HS-5 (cell line): ENCODE results near the gene KIAA1549.

Experiments
- DNase-seq: peaks from one replicate; pipeline ENCODE4 v3.0.0-alpha.2; 2012; ENCODE audit warnings: low read depth

KIAA1549 gene

DNA sequence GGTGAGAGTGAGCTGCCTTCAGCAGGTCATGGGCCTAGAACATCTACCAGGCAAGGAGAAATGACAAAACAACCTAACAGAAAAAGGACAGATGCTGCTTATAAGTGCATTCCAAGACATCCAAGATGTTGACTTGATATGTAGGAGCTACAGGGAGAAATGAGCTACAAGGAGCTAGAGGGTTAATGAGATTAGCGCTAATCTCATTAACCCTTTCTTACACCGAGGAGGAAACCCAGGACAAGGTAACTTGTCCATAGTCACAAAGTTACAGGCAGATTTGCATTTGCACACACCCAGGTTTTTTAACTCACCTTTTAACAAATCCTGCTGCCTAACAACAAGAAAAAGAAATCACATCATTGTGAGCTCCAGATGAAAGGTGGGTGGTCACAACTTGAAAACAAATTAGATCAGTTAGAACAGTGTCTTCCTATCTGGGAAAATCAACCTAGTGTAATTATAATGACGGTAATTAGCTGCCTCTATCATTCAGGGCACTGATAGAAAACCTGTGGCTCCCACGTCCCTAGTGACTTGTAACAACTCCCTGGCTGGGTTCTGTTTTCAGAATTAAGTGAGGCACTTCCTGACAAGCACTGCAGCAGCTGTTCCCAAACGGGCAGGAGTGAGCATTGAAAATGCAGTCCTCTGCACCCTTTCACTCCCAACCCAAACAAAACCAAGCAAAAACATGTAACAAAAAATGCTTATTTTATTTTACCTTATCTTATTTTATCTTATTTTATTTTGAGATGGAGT is 5.7 kb downstream of the KIAA1549 start:
- DNase-seq = no peak

- no peak for DNase-seq
These were observed 6.4 kb downstream of the KIAA1549 start for GRCh38 chr7:138974675-138975292.

DNA sequence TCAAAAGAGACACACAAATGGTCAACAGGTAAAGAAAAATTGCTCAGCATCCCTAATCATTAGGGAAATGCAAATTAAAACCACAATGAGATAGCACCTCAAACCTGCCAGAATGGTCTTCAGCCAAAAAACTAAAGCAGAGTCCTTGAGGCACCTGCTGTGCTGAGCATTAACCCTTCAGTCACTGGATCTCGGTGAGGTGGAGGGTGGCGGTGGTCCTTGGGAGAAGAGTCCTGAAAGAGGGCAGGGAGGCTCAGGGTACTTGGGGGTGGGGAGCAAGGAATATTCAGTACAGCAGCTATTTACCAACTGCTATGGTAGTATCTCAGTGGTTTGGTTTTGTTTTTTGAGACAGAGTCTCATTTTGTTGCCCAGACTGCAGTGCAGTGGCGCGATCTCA is 7.1 kb downstream of the KIAA1549 start:
- DNase-seq = no peak

- DNase-seq = no peak
These were observed 10.2 kb downstream of the KIAA1549 start for GRCh38 chr7:138970952-138971351.

DNA sequence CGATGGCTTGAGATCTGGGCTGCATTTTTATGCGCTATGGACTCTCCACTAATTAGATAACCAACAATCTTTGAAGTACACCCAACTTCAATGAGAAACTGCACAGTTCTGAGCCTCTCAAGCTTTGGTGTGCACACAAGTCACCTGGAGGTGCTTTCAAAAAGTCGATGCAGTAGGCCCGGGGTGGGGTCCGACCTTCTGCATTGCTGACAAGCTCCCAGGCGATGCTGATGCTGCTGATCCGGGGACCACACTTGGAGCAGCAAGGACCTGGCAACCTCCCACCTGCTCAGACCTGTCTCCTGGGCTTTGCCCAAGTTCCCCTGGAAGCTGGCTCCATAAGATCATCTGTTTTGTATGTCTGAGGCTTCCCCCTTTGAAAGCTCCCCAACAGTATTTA is 10.7 kb downstream of the KIAA1549 start:
- DNase-seq = no peak

DNA sequence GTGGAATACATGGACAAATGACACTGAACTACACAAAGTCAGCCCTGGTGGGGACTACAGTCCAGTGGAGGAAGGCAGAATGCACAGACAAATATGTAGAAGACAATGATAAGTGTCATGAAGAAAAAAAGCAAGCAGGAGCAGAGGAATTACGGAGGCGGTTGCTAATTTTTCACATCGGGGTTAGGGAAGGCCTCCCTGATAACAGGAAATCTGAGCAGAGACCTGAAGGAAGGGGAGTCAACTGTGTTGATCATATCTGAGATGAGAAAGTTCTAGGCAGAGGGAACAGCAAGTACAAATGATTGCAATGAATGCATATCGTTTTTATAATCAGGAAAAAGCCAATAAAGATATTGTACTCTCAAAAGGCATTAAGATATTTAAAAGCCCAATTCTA is 14.0 kb downstream of the KIAA1549 start:
- DNase-seq = no peak

GRCh38 chr7:138964624-138965436 is 16.4 kb downstream of the KIAA1549 start:
- no peak for DNase-seq

DNA sequence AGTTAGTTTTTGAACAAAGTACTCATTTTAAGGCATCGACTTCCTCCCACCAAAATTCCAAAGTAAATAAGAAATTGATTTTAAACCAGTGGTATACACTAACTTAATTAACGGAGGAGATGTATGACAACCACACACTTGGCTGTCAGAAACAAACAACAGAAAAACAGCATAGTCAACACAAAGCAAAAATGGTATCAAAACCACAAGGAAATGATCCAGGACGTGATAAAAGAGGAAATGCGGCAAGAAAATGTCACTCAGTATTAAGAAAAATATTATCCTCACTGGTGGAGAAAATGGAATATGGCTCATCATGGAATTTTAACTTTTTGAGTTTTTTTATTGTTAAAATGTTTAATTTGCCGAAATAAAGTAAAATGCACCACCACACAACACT is 17.5 kb downstream of the KIAA1549 start:
- DNase-seq = no peak

DNA sequence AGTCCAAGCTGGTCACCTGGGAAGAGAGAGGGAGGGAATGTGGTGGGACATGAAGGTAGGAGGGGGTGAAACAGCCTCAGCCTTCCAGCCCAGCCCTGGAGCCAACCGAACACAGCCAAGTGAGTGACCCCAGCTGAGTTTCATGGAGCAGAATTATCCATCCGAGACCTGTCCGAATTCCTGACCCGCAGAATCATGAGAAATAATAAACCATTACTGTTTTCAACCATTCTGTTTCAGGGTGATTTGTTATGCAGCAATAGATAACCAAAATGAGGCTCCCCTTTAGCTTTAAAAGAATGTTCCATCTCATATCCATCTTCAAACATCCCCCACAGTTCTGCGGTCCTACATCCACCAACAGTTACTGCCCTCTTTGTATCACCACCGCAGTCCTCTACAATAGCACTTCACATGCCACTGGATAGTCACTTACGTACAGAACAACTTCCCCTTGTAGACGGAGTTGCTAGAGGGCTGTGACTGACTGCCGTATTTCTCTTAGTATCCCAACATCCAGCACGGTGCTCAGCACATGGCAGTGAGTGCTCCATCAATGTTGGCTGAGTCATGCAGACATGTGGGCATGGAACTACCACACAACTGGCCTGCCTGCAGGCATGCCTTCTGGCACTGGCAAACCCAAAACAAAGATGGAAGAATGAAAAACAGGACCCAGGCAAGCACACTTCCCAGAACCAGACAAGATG is 18.5 kb downstream of the KIAA1549 start:
- DNase-seq = no peak

- DNase-seq = no peak
These were observed 20.0 kb downstream of the KIAA1549 start for GRCh38 chr7:138961159-138961558.

GRCh38 chr7:138958391-138958956 is 22.7 kb downstream of the KIAA1549 start:
- no peak for DNase-seq

- no peak for DNase-seq
These were observed 23.3 kb downstream of the KIAA1549 start for GRCh38 chr7:138957753-138958390.

GRCh38 chr7:138957217-138957616 is 24.0 kb downstream of the KIAA1549 start:
- no peak for DNase-seq

DNA sequence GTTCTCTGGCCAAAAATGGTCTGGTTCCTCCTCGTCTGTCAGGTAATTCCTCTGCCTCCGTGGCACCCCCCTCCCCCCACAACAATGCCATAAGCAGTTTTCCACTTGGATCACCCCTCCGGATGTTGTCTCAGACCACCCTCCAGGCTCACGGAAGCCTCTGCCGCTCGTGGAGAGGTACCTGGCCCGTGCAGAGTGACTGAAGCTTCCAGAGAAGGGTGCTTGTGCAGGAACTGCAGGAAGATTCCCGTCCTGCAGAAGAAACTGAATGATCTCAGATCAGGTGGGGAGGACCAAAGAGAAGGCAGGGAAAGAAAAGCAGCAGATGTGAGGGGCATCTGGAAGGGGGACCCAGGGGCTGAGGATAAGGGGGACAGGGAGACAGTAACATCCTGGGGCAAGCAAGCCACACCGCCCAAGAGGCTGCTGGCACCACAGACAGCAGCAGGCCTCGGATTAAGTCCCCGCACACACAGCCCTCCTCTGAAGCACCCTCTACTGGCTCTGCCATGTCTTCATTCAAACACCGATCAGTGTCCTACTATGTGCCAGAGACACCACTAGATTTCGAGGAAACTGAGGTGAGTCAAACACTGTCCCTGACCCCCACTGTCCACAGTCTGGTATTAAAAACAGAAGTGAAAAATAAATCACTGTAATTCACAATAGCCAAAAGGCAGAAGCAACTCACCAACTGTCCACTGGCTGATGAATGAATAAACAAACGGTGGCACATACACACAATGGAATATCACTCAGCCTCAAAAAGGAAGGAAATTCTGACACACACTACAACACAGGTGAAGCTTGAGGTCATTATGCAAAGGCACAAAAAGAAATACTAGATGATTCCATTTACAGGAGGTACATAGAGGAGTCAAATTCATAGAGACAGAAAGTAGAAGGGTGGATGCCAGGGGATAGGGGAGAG is 26.4 kb downstream of the KIAA1549 start:
- DNase-seq = no peak

- no peak for DNase-seq
These were observed 28.4 kb downstream of the KIAA1549 start for GRCh38 chr7:138952791-138953190.

GRCh38 chr7:138951953-138952352 is 29.2 kb downstream of the KIAA1549 start:
- DNase-seq = no peak

DNA sequence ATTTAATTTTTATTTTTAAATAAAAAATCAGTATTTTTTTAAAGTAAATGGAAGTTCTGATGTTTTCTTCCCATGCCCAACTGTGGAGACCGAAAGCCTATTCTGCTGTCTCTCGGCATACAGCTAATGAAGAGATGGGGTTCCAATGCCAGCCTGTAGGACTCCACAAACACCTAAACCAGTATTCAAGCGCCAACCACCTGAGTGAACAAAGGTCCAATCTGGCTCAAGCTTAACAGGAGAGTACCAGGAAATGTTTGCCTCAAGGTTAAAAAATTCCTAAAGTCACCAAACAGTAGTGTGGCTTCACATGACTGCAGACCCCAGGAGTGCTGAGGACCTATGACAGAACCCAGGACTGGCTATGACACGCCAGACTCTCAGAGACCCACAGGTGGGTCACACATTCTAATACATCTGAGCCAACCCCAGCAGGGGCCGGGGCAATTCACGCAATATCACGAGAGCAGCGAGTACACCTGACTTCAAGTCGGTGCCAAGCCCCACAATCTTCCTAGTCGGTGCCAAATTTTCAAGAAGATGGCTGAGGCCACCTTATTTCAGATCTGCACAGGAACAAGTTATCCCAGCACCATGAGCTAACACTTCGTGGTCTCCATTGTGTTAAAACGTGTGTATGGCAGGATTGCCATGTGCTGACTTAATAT is 31.6 kb downstream of the KIAA1549 start:
- DNase-seq = no peak

- DNase-seq = no peak
These were observed 32.8 kb downstream of the KIAA1549 start for GRCh38 chr7:138948403-138948802.

GRCh38 chr7:138945821-138946220 is 35.4 kb downstream of the KIAA1549 start:
- DNase-seq = no peak

DNA sequence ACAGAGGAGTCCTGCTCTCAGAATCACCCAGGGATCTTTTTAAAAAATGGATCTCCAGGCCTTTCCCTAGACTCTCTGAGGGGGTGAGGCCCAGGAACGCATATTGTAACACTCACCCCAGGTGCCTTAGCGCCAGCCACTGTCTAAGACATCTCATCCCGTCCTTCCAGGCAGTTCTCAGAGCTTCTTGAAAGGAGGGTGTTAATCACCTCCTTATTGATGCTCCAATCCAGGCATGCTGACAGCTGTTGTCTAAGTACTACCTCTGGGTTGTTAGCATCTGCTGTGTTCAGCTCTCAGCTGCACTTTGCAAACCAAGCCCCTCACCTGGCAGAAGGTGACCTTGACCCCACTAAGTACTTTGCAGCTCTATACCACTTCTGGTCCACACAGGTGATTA is 36.0 kb downstream of the KIAA1549 start:
- DNase-seq = no peak
